K562 (cell line): ENCODE measurements around the gene MAGI2. TPM values are rescaled to one million over a fixed set of nuclear protein-coding genes. Genes with fewer than 3 reads are reported as not detected.

Experiments
- ATAC-seq: fragments of 200-7000 bp; cut with Tn5 transposase; 3 replicates; pipeline ENCODE4 v1.9.1; 2020; ENCODE audit warnings: moderate library complexity
- BruUV-seq: library from RNA; stranded (reverse); fragments of 400-500 nt; replicated peaks from 2 replicates; lab custom pipeline; 2021; lab: Mats Ljungman, UMichigan
- CTCF ChIA-PET: fragments of 300-600 bp; formaldehyde crosslinking; extraction: SDS; loops from one replicate; lab custom pipeline; 2021; ENCODE audit warnings: low intra/inter-chr PET ratio; lab: Yijun Ruan, JAX
- POLR2A ChIA-PET: fragments of 300-600, 350-650 bp; sonication (Branson Sonifier 250); formaldehyde crosslinking; extraction: SDS; loops from one replicate; lab custom pipeline; 2021; ENCODE audit warnings: antibody characterized with exemption, inconsistent platforms; lab: Yijun Ruan, JAX
- DNase-seq, 4 experiments: peaks; one replicate each; pipeline versions ENCODE4 v3.0.0 to v3.0.0-alpha.2; 2011 to 2018; ENCODE audit warnings: low spot score in 3 of 4, mixed read lengths in 3 of 4; ENCODE audit errors: extremely low read depth in 1 of 4
- FAIRE-seq: peaks from 2 replicates; lab custom pipeline; 2011; peaks lifted over from hg19 to GRCh38; lab: Jason Lieb, UNC
- H2AFZ ChIP-seq: 2 replicates; pipeline ENCODE4 v1.6.0; 2011; ENCODE audit warnings: low read depth, low read length, control low read depth, inconsistent platforms
- H3K27ac ChIP-seq: fragments of 200-600 bp; 3 replicates; pipeline ENCODE4 v1.8.0; 2011; ENCODE audit warnings: low read depth, mild to moderate bottlenecking, control low read depth, inconsistent platforms, low read length, moderate library complexity, mixed read lengths; ENCODE audit errors: extremely low read depth
- H3K27me3 ChIP-seq, 2 experiments: fragments of 300-600 bp in 1 of 2; 2 replicates in 1 of 2; 3 replicates in 1 of 2; pipeline versions ENCODE4 v1.6.0 to v1.8.0; 2011; ENCODE audit warnings: inconsistent platforms in 2 of 2, low read length in 2 of 2, mild to moderate bottlenecking in 1 of 2, mixed read lengths in 1 of 2, moderate library complexity in 1 of 2; ENCODE audit not compliant: control insufficient read depth in 2 of 2, insufficient read depth in 2 of 2
- H3K36me3 ChIP-seq: fragments of 300-600 bp; 3 replicates; pipeline ENCODE4 v1.8.0; 2011; ENCODE audit warnings: mild to moderate bottlenecking, low read length, inconsistent platforms; ENCODE audit not compliant: control insufficient read depth, insufficient read depth
- H3K4me1 ChIP-seq, 2 experiments: fragments of 200-600 bp in 1 of 2; replicated peaks in 1 of 2; 2 replicates in 1 of 2; 3 replicates in 1 of 2; pipeline versions ENCODE4 v1.5.1 to v1.8.0; 2011; ENCODE audit warnings: inconsistent platforms in 2 of 2, low read length in 2 of 2, mild to moderate bottlenecking in 1 of 2, mixed read lengths in 1 of 2, moderate library complexity in 1 of 2; ENCODE audit not compliant: control insufficient read depth in 2 of 2, insufficient read depth in 2 of 2
- H3K4me2 ChIP-seq: 2 replicates; pipeline ENCODE4 v1.6.1; 2011; ENCODE audit warnings: low read length, control low read depth, inconsistent platforms, mixed read lengths; ENCODE audit not compliant: insufficient read depth
- H3K4me3 ChIP-seq: fragments of 200-600 bp; sonication (generic), shearing (Covaris generic); 2 replicates; pipeline ENCODE4 v1.5.1; 2016; ENCODE audit warnings: control low read depth, inconsistent platforms
- H3K79me2 ChIP-seq: fragments of 200-600 bp; 3 replicates; pipeline ENCODE4 v1.8.0; 2011; ENCODE audit warnings: low read length, inconsistent platforms; ENCODE audit not compliant: control insufficient read depth, insufficient read depth
- H3K9ac ChIP-seq, 2 experiments: 2 replicates each; pipeline versions ENCODE4 v1.6.0 to v1.6.1; 2011; ENCODE audit warnings: low read depth in 2 of 2, low read length in 2 of 2, control low read depth in 1 of 2, inconsistent platforms in 1 of 2, mild to moderate bottlenecking in 1 of 2, mixed read lengths in 1 of 2; ENCODE audit not compliant: insufficient read depth in 1 of 2
- H3K9me1 ChIP-seq: one replicate; pipeline ENCODE4 v1.6.0; 2011; ENCODE audit warnings: inconsistent platforms, mild to moderate bottlenecking, low read length, moderate library complexity; ENCODE audit not compliant: control insufficient read depth, insufficient read depth
- H3K9me3 ChIP-seq: replicated peaks from 2 replicates; pipeline ENCODE4 v1.5.1; 2011; ENCODE audit warnings: low read depth, low read length, inconsistent platforms; ENCODE audit not compliant: control insufficient read depth, insufficient read depth
- H4K20me1 ChIP-seq: replicated peaks from 2 replicates; pipeline ENCODE4 v1.6.1; 2011; ENCODE audit warnings: low read length, inconsistent platforms, mixed read lengths; ENCODE audit not compliant: control insufficient read depth, insufficient read depth
- CTCF ChIP-seq, 3 experiments: IDR thresholded peaks in 2 of 3; conservative IDR thresholded peaks in 1 of 3; 2 replicates each; pipeline ENCODE4 v1.5.1; 2011 to 2012; ENCODE audit warnings: low read length in 3 of 3, mild to moderate bottlenecking in 3 of 3, control low read depth in 2 of 3, improper control_type of control experiment in 1 of 3, inconsistent platforms in 1 of 3, low read depth in 1 of 3, mixed read lengths in 1 of 3, moderate library complexity in 1 of 3; ENCODE audit not compliant: insufficient read depth in 2 of 3
- NFRKB ChIP-seq: fragments of 450-650 bp; IDR thresholded peaks from 2 replicates; pipeline ENCODE4 v1.6.1; 2016; ENCODE audit warnings: low read depth
- SOX6 ChIP-seq: fragments of 450-650 bp; IDR thresholded peaks from 2 replicates; pipeline ENCODE4 v1.6.1; 2014; ENCODE audit warnings: mild to moderate bottlenecking
- SREBF1 ChIP-seq: fragments of 150-350 bp; IDR thresholded peaks from 2 replicates; pipeline ENCODE4 v1.6.1; 2014; ENCODE audit warnings: antibody characterized with exemption, low read depth, low read length, borderline replicate concordance
- TAF9B ChIP-seq: fragments of 450-650 bp; IDR thresholded peaks from 2 replicates; pipeline ENCODE4 v1.6.1; 2018; ENCODE audit warnings: mild to moderate bottlenecking; ENCODE audit not compliant: partially characterized antibody
- ZBTB7A ChIP-seq: IDR thresholded peaks from 2 replicates; pipeline ENCODE4 v1.6.1; 2011; ENCODE audit warnings: low read depth, mild to moderate bottlenecking, low read length, moderate library complexity, borderline replicate concordance; ENCODE audit not compliant: control insufficient read depth
- WGBS: fragments of 100-300 bp; shearing (Covaris generic); methylation state at CpG from one replicate; pipeline ENCODE4 v1.1.6; 2016; ENCODE audit warnings: low coverage, mixed read lengths; ENCODE audit not compliant: insufficient coverage; ENCODE audit errors: missing lambda C conversion rate; 5-methylcytosine and 5-hydroxymethylcytosine counted together
- in situ Hi-C: fragments of 300-500 bp; cut with MboI; formaldehyde crosslinking; loops from 4 replicates; pipeline ENCODE4 v1.15.0; 2018; ENCODE audit warnings: inconsistent platforms, mixed read lengths
- intact Hi-C: fragments of 100-400 bp; cut with micrococcal nuclease; formaldehyde crosslinking; loops from 2 replicates; pipeline ENCODE4 v1.14.2; 2022
- polyA plus RNA-seq, 8 experiments: library from polyadenylated mRNA; depleted of rRNA in 4 of 8; stranded (reverse) in 5 of 8; unstranded in 3 of 8; fragments of >200 nt; fragmentation: Nextera tagmentation in 2 of 8; fragmentation: Illumina TruSeq in 1 of 8; extraction: Ambion mirVana in 2 of 8; extraction: Trizol in 1 of 8; gene quantifications; 2 replicates each; pipeline versions ENCODE4 v1.2.1 to v1.2.3, GENCODE V29; 2011 to 2014; ENCODE audit warnings: inconsistent platforms in 1 of 8, missing spikeins in 1 of 8
- total RNA-seq, 7 experiments: library from RNA; depleted of rRNA in 6 of 7; stranded (reverse); fragments of >200 nt in 6 of 7; fragmentation: Illumina TruSeq in 2 of 7; extraction: Trizol in 2 of 7; gene quantifications; 2 replicates each; pipeline versions ENCODE4 v1.2.1 to v1.2.3, GENCODE V29; 2011 to 2021; ENCODE audit warnings: low replicate concordance in 1 of 7

Gene MAGI2
- total and polyA plus RNA-seq, 9 of the 15 experiments (the other 6 are each of a cell fraction or from before 2014, with no cell fraction given): 0.27 to 1.4 (median 0.70) TPM

- no peaks in the 10 kb centered on the region for H3K79me2 ChIP-seq
- no peaks in the 10 kb centered on the region for H3K27me3 ChIP-seq
- no peak overlapping the region for H3K4me3 ChIP-seq
- DNase-seq (no peak), ATAC-seq (no peak), FAIRE-seq (no peak)
- TF ChIP-seq SREBF1: no peak
- no peak for TF ChIP-seq NFRKB
- no peak for TF ChIP-seq SOX6
- no peak for TF ChIP-seq CTCF (IDR thresholded peaks at IDR 0.05 in 2 of 3, conservative IDR thresholded peaks at IDR 0.05 in 1 of 3; ENCODE audit: insufficient read depth in 2 of 3, low read depth in 1 of 3, low read length in 3 of 3)
- TF ChIP-seq TAF9B: no peak
- TF ChIP-seq ZBTB7A: no peak
- H3K9me1 ChIP-seq: no peaks in the 10 kb centered on the region
- no peak overlapping the region for H3K4me2 ChIP-seq
- 0% methylated on average over 4 of the region's 4 CpGs for WGBS
- ChIA-PET POLR2A (no interaction called here), CTCF (no interaction called here)
- BruUV-seq: no TSS peak
- intact Hi-C loops (no loop called here), in situ Hi-C loops (no loop called here)
- H2AFZ ChIP-seq: no peak overlapping the region
- H4K20me1 ChIP-seq: no peaks in the 10 kb centered on the region
- no peak overlapping the region for H3K9ac ChIP-seq
- H3K4me1 ChIP-seq: no peaks in the 10 kb centered on the region
- H3K9me3 ChIP-seq: no peaks in the 10 kb centered on the region; the same call in 1 of the 2 replicates
- no peaks in the 10 kb centered on the region for H3K36me3 ChIP-seq
- no peak overlapping the region for H3K27ac ChIP-seq
These were observed 739.1 kb downstream of the MAGI2 start for GRCh38 chr7:78714356-78714755.
